OCI-LY3 (cell line): Measurements from ENCODE around the gene CNDP2.

Experiments used
- H2AFZ ChIP-seq: fragments of 200-600, 300-600 bp; shearing (Covaris generic); 2 replicates; pipeline ENCODE4 v1.6.0; 2014; ENCODE audit warnings: antibody characterized with exemption, low read depth, low read length
- H3K27ac ChIP-seq: fragments of 200-600, 300-600 bp; sonication (generic); 2 replicates; pipeline ENCODE4 v1.5.1; 2014; ENCODE audit warnings: mild to moderate bottlenecking, low read length, moderate library complexity, mixed read lengths
- H3K27me3 ChIP-seq: fragments of 200-600, 300-600 bp; sonication (generic); 2 replicates; pipeline ENCODE4 v1.6.1; 2014; ENCODE audit warnings: low read depth, low read length, mixed read lengths
- H3K36me3 ChIP-seq: fragments of 200-600, 300-600 bp; sonication (generic); replicated peaks from 2 replicates; pipeline ENCODE3; 2014; ENCODE audit warnings: low read depth, low read length, mixed read lengths
- H3K4me1 ChIP-seq: fragments of 300-600, 200-600 bp; sonication (generic); 2 replicates; pipeline ENCODE4 v1.6.1; 2014; ENCODE audit warnings: low read length, mixed read lengths
- H3K4me2 ChIP-seq: fragments of 200-600, 300-600 bp; sonication (generic); 2 replicates; pipeline ENCODE4 v1.6.1; 2014; ENCODE audit warnings: low read length, mixed read lengths
- H3K4me3 ChIP-seq: fragments of 300-600, 200-600 bp; sonication (generic); 2 replicates; pipeline ENCODE4 v1.5.1; 2014; ENCODE audit warnings: antibody characterized with exemption, mild to moderate bottlenecking, low read length, moderate library complexity
- H3K79me2 ChIP-seq: fragments of 300-600, 200-600 bp; shearing (Covaris generic); 2 replicates; pipeline ENCODE4 v1.6.1; 2014; ENCODE audit warnings: mild to moderate bottlenecking, low read length, mixed read lengths
- H3K9ac ChIP-seq: fragments of 300-600, 200-600 bp; shearing (Covaris generic); 2 replicates; pipeline ENCODE4 v1.6.0; 2014; ENCODE audit warnings: mild to moderate bottlenecking, low read length, moderate library complexity
- H3K9me3 ChIP-seq: fragments of 200-600, 300-600 bp; shearing (Covaris generic); 2 replicates; pipeline ENCODE4 v1.6.1; 2014; ENCODE audit warnings: low read length, mixed read lengths; ENCODE audit not compliant: insufficient read depth
- H4K20me1 ChIP-seq: fragments of 200-600, 300-600 bp; sonication (generic); 2 replicates; pipeline ENCODE4 v1.6.1; 2016; ENCODE audit warnings: low read length, mixed read lengths; ENCODE audit not compliant: insufficient read depth
- EZH2phosphoT487 ChIP-seq: fragments of 200-600 bp; shearing (Covaris generic); IDR thresholded peaks from 2 replicates; pipeline ENCODE4 v1.6.1; 2018; ENCODE audit warnings: antibody characterized with exemption, mixed run types, low read depth
- TF ChIP-seq, protein P1 (sequence below): fragments of 200-600, 300-600 bp; sonication (generic); IDR thresholded peaks from 2 replicates; pipeline ENCODE4 v1.5.1; 2014; ENCODE audit warnings: antibody characterized with exemption, low read length, low read depth

CNDP2 gene

GRCh38 chr18:74518456-74519295 is 22.5 kb downstream of the CNDP2 start:
- H2AFZ ChIP-seq = no peak overlapping the region
- peaks cover 21% of the 10 kb centered on the region for H4K20me1 ChIP-seq
- peaks cover 9% of the 10 kb centered on the region; the same call in 1 of the 2 replicates for H3K79me2 ChIP-seq
- no peak overlapping the region for H3K9ac ChIP-seq
- no peak for TF ChIP-seq EZH2phosphoT487
- TF ChIP-seq, protein P1, sequence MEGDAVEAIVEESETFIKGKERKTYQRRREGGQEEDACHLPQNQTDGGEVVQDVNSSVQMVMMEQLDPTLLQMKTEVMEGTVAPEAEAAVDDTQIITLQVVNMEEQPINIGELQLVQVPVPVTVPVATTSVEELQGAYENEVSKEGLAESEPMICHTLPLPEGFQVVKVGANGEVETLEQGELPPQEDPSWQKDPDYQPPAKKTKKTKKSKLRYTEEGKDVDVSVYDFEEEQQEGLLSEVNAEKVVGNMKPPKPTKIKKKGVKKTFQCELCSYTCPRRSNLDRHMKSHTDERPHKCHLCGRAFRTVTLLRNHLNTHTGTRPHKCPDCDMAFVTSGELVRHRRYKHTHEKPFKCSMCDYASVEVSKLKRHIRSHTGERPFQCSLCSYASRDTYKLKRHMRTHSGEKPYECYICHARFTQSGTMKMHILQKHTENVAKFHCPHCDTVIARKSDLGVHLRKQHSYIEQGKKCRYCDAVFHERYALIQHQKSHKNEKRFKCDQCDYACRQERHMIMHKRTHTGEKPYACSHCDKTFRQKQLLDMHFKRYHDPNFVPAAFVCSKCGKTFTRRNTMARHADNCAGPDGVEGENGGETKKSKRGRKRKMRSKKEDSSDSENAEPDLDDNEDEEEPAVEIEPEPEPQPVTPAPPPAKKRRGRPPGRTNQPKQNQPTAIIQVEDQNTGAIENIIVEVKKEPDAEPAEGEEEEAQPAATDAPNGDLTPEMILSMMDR = no peak
- H3K4me2 ChIP-seq = no peak overlapping the region
- H3K4me1 ChIP-seq = no peaks in the 10 kb centered on the region
- H3K36me3 ChIP-seq = peaks cover 86% of the 10 kb centered on the region
- no peaks in the 10 kb centered on the region for H3K27me3 ChIP-seq
- no peaks in the 10 kb centered on the region for H3K9me3 ChIP-seq
- no peak overlapping the region for H3K27ac ChIP-seq
- no peak overlapping the region for H3K4me3 ChIP-seq

DNA sequence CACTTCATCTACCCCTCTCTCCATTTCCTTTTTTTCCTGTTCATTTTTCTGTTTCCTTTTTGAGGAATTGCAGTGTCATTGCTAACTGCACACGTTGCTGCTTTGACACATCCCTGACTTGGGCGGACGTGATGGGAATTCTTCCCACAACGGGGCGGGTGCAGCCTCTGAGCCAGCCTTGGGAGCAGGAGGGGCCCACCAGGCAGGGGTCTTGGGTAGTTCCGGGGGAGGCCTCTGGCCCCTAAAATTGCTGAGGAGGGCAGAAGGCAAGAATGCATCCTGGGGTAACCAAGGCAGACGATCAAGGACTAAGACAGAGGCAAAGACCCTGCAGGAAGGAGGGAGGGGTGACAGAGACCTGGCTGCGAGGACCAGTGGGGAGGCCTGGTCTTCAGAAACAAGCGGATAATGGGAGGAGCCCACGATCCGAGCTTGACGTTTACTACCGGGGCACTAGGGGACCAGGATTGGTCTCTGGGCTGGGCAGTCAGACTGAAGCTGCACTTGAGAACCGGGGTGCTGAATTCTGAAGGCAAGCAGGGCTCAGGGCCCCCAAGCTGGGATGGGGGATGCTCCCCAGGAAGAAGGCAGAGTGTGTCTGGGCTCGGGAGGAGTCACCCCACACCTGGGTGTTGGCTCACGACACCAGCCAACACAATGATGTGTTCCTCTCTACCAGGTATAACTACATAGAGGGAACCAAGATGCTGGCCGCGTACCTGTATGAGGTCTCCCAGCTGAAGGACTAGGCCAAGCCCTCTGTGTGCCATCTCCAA is 23.3 kb downstream of the CNDP2 start:
- TF ChIP-seq, protein P1 = no peak
- TF ChIP-seq EZH2phosphoT487 = no peak
- H3K4me1 ChIP-seq = no peaks in the 10 kb centered on the region
- H3K27ac ChIP-seq = no peak overlapping the region
- peaks cover 2% of the 10 kb centered on the region; the same call in 1 of the 2 replicates for H3K79me2 ChIP-seq
- no peaks in the 10 kb centered on the region for H3K9me3 ChIP-seq
- peaks cover 81% of the 10 kb centered on the region for H3K36me3 ChIP-seq
- no peaks in the 10 kb centered on the region for H3K27me3 ChIP-seq
- no peak overlapping the region for H3K9ac ChIP-seq
- H3K4me2 ChIP-seq = no peak overlapping the region
- peaks cover 16% of the 10 kb centered on the region for H4K20me1 ChIP-seq
- no peak overlapping the region for H3K4me3 ChIP-seq
- H2AFZ ChIP-seq = no peak overlapping the region

- no peaks in the 10 kb centered on the region for H3K4me1 ChIP-seq
- H3K27me3 ChIP-seq = no peaks in the 10 kb centered on the region
- H3K9ac ChIP-seq = no peak overlapping the region
- TF ChIP-seq, protein P1 = no peak
- no peak for TF ChIP-seq EZH2phosphoT487
- no peak overlapping the region for H3K4me3 ChIP-seq
- peaks cover 76% of the 10 kb centered on the region for H3K36me3 ChIP-seq
- no peak overlapping the region for H3K4me2 ChIP-seq
- no peaks in the 10 kb centered on the region for H3K9me3 ChIP-seq
- H3K79me2 ChIP-seq = no peaks in the 10 kb centered on the region
- no peak overlapping the region for H2AFZ ChIP-seq
- H3K27ac ChIP-seq = no peak overlapping the region
- peaks cover 9% of the 10 kb centered on the region for H4K20me1 ChIP-seq
Observed at GRCh38 chr18:74520096-74520833, 24.1 kb downstream of the CNDP2 start.
